ENCODE results near the gene MIA2. TPM values are rescaled to one million over a fixed set of nuclear protein-coding genes. Genes with fewer than 3 reads are reported as not detected.

Gene MIA2
- total RNA-seq, 2 donors from 2014 or later: 41.8 to 61.8 TPM

DNA sequence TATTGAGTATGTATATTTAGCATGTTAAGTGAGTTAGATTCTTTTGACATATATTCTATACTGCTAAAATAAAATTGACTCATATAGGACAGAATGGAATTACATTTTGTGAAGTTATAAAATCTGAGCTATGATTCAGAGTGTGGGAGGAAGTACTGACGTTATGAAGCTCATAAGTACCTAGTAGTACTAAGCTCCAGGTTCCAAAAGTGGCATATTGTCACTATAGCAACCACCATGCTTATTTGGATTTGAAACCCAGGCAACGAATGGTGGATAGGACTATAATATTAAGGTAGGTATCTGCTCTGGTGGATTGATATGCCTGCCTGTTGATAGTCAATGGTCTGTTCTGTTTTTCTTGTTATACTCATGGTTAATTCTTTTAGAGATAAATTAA lies 200.7 kb downstream of the MIA2 start:
- Histone ChIP-seq H3K4me3 (no peak overlapping the region), H3K9ac (ENCODE audit: low read depth in 2 of 2, low read length in 2 of 2) (no peak overlapping the region), H3K4me1 (no peaks in the 10 kb centered on the region), H3K9me3 (no peaks in the 10 kb centered on the region), H3K36me3 (no peaks in the 10 kb centered on the region), H3K27ac (no peak overlapping the region), H3K27me3 (no peaks in the 10 kb centered on the region)
- intact Hi-C loops (cut with DNase I): loop anchor here (5.0 kb wide), 2 partner anchors 167 to 267 kb away; no protein-coding TSS in a partner anchor
- DNase-seq: no peak
- no peak for TF ChIP-seq CTCF (IDR thresholded peaks at IDR 0.05)

- Histone ChIP-seq H3K4me3 (no peak overlapping the region), H3K9ac (ENCODE audit: low read depth in 2 of 2, low read length in 2 of 2) (no peak overlapping the region), H3K27ac (no peak overlapping the region), H3K4me1 (no peaks in the 10 kb centered on the region), H3K27me3 (no peaks in the 10 kb centered on the region), H3K36me3 (no peaks in the 10 kb centered on the region), H3K9me3 (no peaks in the 10 kb centered on the region)
- intact Hi-C loops (cut with DNase I): no loop called here
- no peak for DNase-seq
- no peak for TF ChIP-seq CTCF (IDR thresholded peaks at IDR 0.05)
Observed at GRCh38 chr14:39435241-39435640, 201.5 kb downstream of the MIA2 start.

Other genes with a start within 250 kb of the MIA2 start
- gene SEC23A, start 130.7 kb upstream of the MIA2 start, total RNA-seq: 100 to 1,000 TPM in 1 of 2 donors, 10 to 100 TPM in 1; 66.6 to 132 TPM
- 10 to 100 TPM in 1 of 2 donors, 1 to 10 TPM in 1; 8.2 to 13.3 TPM for gene GEMIN2, start 119.6 kb upstream of the MIA2 start, total RNA-seq
- gene TRAPPC6B, start 63.6 kb upstream of the MIA2 start, total RNA-seq: 10 to 100 TPM; 15.4 to 22.7 TPM
- 10 to 100 TPM; 34.6 to 52.4 TPM for gene PNN, start 58.7 kb upstream of the MIA2 start, total RNA-seq
- gene FBXO33, start 198.5 kb downstream of the MIA2 start, total RNA-seq: 10 to 100 TPM; 10.6 to 11.1 TPM